ENCODE results near the gene RPH3AL.
"Not testable (repeated sequence)": the region's sequence is repeated elsewhere in the genome, so short reads cannot be mapped to it uniquely, and the experiment has no call there.

The RPH3AL gene

DNA sequence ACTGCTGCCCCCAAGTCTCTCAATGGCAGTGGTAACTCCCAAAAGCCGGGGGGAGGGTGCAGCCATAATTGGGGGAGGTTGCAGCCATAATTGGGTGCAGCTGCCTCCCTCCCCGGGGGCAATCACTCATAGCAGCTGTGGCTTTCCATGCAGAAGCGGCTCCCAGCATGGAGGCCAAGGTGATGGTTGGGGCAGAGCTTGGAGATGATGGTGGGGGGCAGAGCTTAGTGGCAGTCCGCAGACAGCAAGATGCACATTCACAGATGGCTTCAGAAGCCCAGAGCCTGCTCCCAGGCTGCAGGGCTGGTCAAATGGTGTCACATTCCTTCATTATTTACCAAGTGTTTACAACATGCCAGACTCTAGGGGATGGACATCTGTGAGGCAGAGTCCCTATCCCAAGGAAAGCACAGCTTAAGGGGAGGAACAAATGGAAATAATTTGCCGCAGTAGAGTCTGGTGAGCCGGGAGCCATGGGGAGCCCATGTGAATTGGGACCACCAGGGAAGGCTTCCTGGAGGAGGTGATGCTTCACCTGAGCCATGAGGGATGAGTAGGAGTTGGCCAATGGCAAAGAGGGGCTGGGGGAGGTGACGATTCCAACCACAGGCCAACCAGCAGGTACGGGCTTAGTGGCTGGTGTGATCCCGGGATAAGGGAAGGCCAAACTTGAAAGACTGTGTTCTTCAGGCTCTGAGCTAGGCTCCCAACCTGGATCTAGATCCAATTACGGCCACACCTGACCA lies 179.3 kb downstream of the RPH3AL start:
- in situ Hi-C loops (cut with HindIII; ENCODE audit: low pct_ligation_motif_present, low sequenced_read_pairs), result no loop called here
- TF ChIP-seq, protein P1, sequence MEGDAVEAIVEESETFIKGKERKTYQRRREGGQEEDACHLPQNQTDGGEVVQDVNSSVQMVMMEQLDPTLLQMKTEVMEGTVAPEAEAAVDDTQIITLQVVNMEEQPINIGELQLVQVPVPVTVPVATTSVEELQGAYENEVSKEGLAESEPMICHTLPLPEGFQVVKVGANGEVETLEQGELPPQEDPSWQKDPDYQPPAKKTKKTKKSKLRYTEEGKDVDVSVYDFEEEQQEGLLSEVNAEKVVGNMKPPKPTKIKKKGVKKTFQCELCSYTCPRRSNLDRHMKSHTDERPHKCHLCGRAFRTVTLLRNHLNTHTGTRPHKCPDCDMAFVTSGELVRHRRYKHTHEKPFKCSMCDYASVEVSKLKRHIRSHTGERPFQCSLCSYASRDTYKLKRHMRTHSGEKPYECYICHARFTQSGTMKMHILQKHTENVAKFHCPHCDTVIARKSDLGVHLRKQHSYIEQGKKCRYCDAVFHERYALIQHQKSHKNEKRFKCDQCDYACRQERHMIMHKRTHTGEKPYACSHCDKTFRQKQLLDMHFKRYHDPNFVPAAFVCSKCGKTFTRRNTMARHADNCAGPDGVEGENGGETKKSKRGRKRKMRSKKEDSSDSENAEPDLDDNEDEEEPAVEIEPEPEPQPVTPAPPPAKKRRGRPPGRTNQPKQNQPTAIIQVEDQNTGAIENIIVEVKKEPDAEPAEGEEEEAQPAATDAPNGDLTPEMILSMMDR (IDR thresholded peaks at IDR 0.05; ENCODE audit: low read depth, low read length, missing control alignments), result no peak
- H3K4me3 ChIP-seq (ENCODE audit: low read depth, low read length), result no peak overlapping the region
- H3K36me3 ChIP-seq (replicated peaks), result no peaks in the 10 kb centered on the region
- no peak for DNase-seq
- H3K27ac ChIP-seq, result no peak overlapping the region
- peaks cover 16% of the 10 kb centered on the region for H3K27me3 ChIP-seq (replicated peaks)

DNA sequence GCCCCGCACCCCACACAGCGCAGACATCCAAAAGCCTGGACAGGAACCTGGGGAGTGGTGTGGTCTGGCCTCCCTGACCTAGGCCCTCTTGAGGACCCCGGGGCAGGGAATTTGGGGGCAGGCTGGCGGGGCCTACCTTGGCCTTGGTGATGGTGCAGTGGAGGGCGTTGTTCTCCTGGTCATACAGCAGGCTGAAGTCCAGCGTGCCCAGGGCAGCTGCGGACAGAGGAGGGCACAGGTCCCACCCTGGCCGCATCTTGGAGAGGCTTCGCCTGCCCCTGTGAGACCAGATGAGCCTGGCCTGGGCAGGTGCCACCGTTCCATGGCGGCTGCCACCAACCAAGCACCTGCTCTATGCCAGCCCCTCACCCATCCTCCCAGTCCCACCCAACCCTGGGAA lies 180.2 kb downstream of the RPH3AL start:
- in situ Hi-C loops (cut with HindIII; ENCODE audit: low pct_ligation_motif_present, low sequenced_read_pairs), result no loop called here
- TF ChIP-seq, protein P1 (IDR thresholded peaks at IDR 0.05; ENCODE audit: low read depth, low read length, missing control alignments), result no peak
- no peak for DNase-seq

DNA sequence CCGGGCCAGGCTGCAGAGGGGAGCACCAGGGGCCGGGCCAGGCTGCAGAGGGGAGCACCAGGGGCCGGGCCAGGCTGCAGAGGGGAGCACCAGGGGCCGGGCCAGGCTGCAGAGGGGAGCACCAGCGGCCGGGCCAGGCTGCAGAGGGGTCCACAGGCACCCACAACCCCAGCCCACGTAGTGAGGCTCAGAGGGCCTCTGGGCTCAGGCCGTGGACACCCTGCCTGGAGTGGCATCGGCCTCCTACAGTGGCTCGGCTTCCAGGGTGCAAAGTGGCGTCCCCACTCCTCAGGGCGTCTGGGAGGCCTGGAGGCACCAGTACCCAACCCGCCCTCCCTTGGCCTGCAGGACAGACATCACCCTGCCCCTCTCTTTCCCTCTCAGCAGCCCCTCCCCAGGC lies 180.7 kb downstream of the RPH3AL start:
- in situ Hi-C loops (cut with HindIII; ENCODE audit: low pct_ligation_motif_present, low sequenced_read_pairs), result no loop called here
- Histone ChIP-seq H3K27me3 (replicated peaks) (peaks cover 6% of the 10 kb centered on the region), H3K36me3 (replicated peaks) (no peaks in the 10 kb centered on the region), H3K27ac (no peak overlapping the region), H3K4me3 (ENCODE audit: low read depth, low read length) (no peak overlapping the region)
- TF ChIP-seq, protein P1 (IDR thresholded peaks at IDR 0.05; ENCODE audit: low read depth, low read length, missing control alignments), result no peak
- no peak for DNase-seq

More for the DNA sequence above, 180.2 kb downstream of the RPH3AL start:
- Histone ChIP-seq H3K27ac (no peak overlapping the region), H3K36me3 (replicated peaks) (no peaks in the 10 kb centered on the region), H3K4me3 (ENCODE audit: low read depth, low read length) (no peak overlapping the region), H3K27me3 (replicated peaks) (peaks cover 7% of the 10 kb centered on the region)

DNA sequence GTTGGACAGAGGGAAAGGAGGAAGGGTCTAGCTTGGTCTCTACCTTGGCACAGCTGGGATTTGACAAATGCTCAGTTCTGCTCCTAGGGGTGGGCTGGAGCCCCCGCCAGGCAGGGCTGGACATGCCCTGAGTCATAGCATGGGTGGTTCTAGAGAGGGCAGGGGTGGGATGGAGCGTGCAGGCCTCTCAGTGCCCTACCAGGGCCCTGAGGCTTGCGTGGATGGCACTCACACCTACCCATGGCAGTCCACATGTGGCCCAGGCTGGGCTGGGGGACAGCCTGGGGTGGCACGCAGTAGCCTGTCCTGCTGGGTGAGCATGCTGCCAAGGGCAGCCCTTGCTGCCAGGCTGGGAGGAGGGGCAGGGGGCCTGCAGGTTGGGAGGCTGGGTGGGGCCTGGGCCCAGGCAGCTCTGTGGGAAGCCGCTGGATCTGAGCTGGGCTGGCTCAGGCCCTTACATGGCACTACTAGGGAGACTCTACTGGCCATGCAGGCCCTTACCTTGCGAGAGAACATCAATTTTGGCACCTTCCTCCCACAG lies 182.4 kb downstream of the RPH3AL start:
- Histone ChIP-seq H3K27ac (no peak overlapping the region), H3K4me3 (ENCODE audit: low read depth, low read length) (no peak overlapping the region), H3K27me3 (replicated peaks) (peaks cover 4% of the 10 kb centered on the region), H3K36me3 (replicated peaks) (no peaks in the 10 kb centered on the region)
- in situ Hi-C loops (cut with HindIII; ENCODE audit: low pct_ligation_motif_present, low sequenced_read_pairs), result no loop called here
- no peak for DNase-seq
- TF ChIP-seq, protein P1 (IDR thresholded peaks at IDR 0.05; ENCODE audit: low read depth, low read length, missing control alignments), result no peak

DNA sequence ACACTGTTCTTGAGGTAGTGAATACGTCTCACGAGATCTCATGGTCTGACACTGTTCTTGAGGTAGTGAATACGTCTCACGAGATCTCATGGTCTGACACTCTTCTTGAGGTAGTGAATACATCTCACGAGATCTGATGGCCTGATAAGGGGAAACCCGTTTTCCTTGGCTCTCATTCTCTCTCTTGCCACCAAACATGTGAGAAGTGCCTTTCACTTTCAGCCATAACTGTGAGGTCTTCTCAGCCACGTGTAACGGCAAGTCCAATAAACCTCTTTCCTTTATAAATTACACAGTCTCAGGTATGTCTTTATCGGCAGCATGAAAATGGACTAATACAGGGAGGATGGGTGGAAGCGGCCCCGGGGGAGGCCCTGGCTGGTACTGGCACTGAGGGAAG lies 184.0 kb downstream of the RPH3AL start:
- H3K27ac ChIP-seq; H3K27me3 ChIP-seq (replicated peaks); DNase-seq; in situ Hi-C loops (cut with HindIII; ENCODE audit: low pct_ligation_motif_present, low sequenced_read_pairs); H3K36me3 ChIP-seq (replicated peaks); H3K4me3 ChIP-seq (ENCODE audit: low read depth, low read length): not testable (repeated sequence)

DNA sequence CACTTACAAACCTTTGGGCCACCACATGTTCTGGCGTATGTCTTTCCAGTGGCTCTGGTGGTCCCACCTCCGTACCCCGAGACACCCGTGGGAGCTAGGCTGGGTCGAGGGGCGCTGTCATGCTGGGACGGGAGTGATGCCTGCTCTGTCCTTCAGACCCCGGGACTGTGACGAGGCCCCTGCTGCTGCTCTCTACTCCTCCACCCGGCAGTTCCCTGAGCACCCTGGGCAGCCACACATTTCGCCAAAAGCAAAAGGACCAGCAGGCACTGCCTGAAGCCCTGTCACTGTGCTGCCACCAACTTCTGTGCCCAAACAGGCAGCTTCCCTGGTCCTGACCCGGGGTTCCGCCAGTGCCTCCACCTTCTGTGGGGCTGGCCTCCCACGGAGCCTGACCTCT lies 186.7 kb downstream of the RPH3AL start:
- H3K36me3 ChIP-seq (replicated peaks), result no peaks in the 10 kb centered on the region

More for the DNA sequence above, 186.7 kb downstream of the RPH3AL start:
- Histone ChIP-seq H3K27me3 (replicated peaks) (no peaks in the 10 kb centered on the region), H3K4me3 (ENCODE audit: low read depth, low read length) (no peak overlapping the region), H3K27ac (no peak overlapping the region)
- TF ChIP-seq, protein P1 (IDR thresholded peaks at IDR 0.05; ENCODE audit: low read depth, low read length, missing control alignments), result no peak
- DNase-seq, result no peak
- in situ Hi-C loops (cut with HindIII; ENCODE audit: low pct_ligation_motif_present, low sequenced_read_pairs), result no loop called here

All from brain microvascular endothelial cell (primary cell).